ENCODE results near the gene PODXL2.

GRCh38 chr3:127590593-127591465, 38.2 kb upstream of the PODXL2 start, which contains the start of gene TPRA1:
- TF ChIP-seq POLR2AphosphoS5 (IDR thresholded peaks at IDR 0.05; ENCODE audit: low read depth) (no peak; the same call in 1 of the 2 replicates), CTCF (conservative IDR thresholded peaks at IDR 0.05; ENCODE audit: low read depth in 2 of 2) (peak in 1 of 2 experiments; percentile 20; a peak in 1 of 4 replicates), REST (IDR thresholded peaks at IDR 0.05; ENCODE audit: unreplicated experiment) (no peak), EZH2 (IDR thresholded peaks at IDR 0.05; ENCODE audit: low read depth, unreplicated experiment) (no peak), ETS1 (IDR thresholded peaks at IDR 0.05) (0 out of 2 replicates have a peak, but pooled peaks have one; percentile 21), CREB1 (CRISPR knock-in tag; IDR thresholded peaks at IDR 0.05; ENCODE audit: low read depth) (0 out of 2 replicates have a peak, but pooled peaks have one; percentile 32), JUNB (IDR thresholded peaks at IDR 0.05; ENCODE audit: unreplicated experiment) (peak; percentile 87), EZH2phosphoT487 (IDR thresholded peaks at IDR 0.05; ENCODE audit: unreplicated experiment) (no peak), STAT1 (IDR thresholded peaks at IDR 0.05; ENCODE audit: unreplicated experiment) (no peak), NANOG (IDR thresholded peaks at IDR 0.05; ENCODE audit: borderline replicate concordance) (no peak), ZNF331 (CRISPR knock-in tag; IDR thresholded peaks at IDR 0.05; ENCODE audit: low read depth) (no peak), ZNF114 (CRISPR knock-in tag; IDR thresholded peaks at IDR 0.05) (no peak), ZNF462 (CRISPR knock-in tag; IDR thresholded peaks at IDR 0.05) (no peak)
